ENCODE measurements around the gene ARRDC5. TPM values are rescaled to one million over a fixed set of nuclear protein-coding genes. Genes with fewer than 3 reads are reported as not detected.

ARRDC5 gene
- polyA plus RNA-seq, 1 of the 3 experiments (the other 2 are of a cell fraction): not detected

DNA sequence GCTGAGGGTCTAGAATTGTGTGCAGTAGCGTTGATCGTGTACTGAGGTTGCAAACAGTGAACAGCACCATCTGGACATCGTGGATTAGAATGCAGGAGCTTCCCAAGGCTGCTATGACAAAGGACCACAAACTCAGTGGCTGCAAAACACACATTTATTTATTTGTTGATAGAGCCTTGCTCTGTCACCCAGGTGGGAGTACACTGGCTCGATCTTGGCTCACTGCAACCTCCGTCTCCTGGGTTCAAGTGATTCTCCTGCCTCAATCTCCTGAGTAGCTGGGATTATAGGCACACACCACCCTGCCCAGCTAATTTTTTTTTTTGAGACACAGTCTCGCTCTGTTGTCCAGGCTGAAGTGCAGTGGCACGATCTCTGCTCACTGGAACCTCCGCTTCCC, 4.3 kb upstream of the ARRDC5 start:
- WGBS (ENCODE audit: low lambda C conversion rate): 97% methylated on average over 6 of the region's 8 CpGs
- H3K4me2 ChIP-seq: no peak overlapping the region
- no peak overlapping the region for H3K4me3 ChIP-seq (ENCODE audit: low read depth in 2 of 2, low read length in 1 of 2)
- H2AFZ ChIP-seq (ENCODE audit: low read depth): no peak overlapping the region
- no peaks in the 10 kb centered on the region for H3K27me3 ChIP-seq (ENCODE audit: insufficient read depth)
- peaks cover 11 to 18% of the 10 kb centered on the region in 2 experiments; a peak in 2 of 4 replicates for H3K4me1 ChIP-seq (ENCODE audit: control insufficient read depth in 1 of 2, insufficient read depth in 2 of 2, low read depth in 1 of 2, low read length in 1 of 2)
- no peaks in the 10 kb centered on the region for H3K9me2 ChIP-seq
- H3K36me3 ChIP-seq (replicated peaks in 1 of 2; ENCODE audit: control insufficient read depth in 1 of 2, insufficient read depth in 2 of 2, low read length in 1 of 2): no peaks in the 10 kb centered on the region
- TF ChIP-seq, protein P1, sequence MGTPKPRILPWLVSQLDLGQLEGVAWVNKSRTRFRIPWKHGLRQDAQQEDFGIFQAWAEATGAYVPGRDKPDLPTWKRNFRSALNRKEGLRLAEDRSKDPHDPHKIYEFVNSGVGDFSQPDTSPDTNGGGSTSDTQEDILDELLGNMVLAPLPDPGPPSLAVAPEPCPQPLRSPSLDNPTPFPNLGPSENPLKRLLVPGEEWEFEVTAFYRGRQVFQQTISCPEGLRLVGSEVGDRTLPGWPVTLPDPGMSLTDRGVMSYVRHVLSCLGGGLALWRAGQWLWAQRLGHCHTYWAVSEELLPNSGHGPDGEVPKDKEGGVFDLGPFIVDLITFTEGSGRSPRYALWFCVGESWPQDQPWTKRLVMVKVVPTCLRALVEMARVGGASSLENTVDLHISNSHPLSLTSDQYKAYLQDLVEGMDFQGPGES (IDR thresholded peaks at IDR 0.05; ENCODE audit: low read depth, low read length): no peak
- TF ChIP-seq GABPA (IDR thresholded peaks at IDR 0.05; ENCODE audit: low read depth) (no peak), TEAD4 (IDR thresholded peaks at IDR 0.05; ENCODE audit: borderline replicate concordance, insufficient read depth) (no peak), JUND (IDR thresholded peaks at IDR 0.05) (no peak), NFIC (IDR thresholded peaks at IDR 0.05; ENCODE audit: borderline replicate concordance) (no peak), NRF1 (IDR thresholded peaks at IDR 0.05; ENCODE audit: low read depth, low read length) (no peak), SIN3A (IDR thresholded peaks at IDR 0.05; ENCODE audit: borderline replicate concordance, low read depth, low read length) (no peak), RFX5 (IDR thresholded peaks at IDR 0.05; ENCODE audit: low read length) (no peak), RAD21 (IDR thresholded peaks at IDR 0.05; ENCODE audit: low read length) (no peak), POLR2AphosphoS5 (IDR thresholded peaks at IDR 0.05; ENCODE audit: low read depth, low read length) (no peak)
- TF ChIP-seq, protein P2, sequence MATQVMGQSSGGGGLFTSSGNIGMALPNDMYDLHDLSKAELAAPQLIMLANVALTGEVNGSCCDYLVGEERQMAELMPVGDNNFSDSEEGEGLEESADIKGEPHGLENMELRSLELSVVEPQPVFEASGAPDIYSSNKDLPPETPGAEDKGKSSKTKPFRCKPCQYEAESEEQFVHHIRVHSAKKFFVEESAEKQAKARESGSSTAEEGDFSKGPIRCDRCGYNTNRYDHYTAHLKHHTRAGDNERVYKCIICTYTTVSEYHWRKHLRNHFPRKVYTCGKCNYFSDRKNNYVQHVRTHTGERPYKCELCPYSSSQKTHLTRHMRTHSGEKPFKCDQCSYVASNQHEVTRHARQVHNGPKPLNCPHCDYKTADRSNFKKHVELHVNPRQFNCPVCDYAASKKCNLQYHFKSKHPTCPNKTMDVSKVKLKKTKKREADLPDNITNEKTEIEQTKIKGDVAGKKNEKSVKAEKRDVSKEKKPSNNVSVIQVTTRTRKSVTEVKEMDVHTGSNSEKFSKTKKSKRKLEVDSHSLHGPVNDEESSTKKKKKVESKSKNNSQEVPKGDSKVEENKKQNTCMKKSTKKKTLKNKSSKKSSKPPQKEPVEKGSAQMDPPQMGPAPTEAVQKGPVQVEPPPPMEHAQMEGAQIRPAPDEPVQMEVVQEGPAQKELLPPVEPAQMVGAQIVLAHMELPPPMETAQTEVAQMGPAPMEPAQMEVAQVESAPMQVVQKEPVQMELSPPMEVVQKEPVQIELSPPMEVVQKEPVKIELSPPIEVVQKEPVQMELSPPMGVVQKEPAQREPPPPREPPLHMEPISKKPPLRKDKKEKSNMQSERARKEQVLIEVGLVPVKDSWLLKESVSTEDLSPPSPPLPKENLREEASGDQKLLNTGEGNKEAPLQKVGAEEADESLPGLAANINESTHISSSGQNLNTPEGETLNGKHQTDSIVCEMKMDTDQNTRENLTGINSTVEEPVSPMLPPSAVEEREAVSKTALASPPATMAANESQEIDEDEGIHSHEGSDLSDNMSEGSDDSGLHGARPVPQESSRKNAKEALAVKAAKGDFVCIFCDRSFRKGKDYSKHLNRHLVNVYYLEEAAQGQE (IDR thresholded peaks at IDR 0.05; ENCODE audit: low read depth, low read length): no peak
- TF ChIP-seq, protein P3, sequence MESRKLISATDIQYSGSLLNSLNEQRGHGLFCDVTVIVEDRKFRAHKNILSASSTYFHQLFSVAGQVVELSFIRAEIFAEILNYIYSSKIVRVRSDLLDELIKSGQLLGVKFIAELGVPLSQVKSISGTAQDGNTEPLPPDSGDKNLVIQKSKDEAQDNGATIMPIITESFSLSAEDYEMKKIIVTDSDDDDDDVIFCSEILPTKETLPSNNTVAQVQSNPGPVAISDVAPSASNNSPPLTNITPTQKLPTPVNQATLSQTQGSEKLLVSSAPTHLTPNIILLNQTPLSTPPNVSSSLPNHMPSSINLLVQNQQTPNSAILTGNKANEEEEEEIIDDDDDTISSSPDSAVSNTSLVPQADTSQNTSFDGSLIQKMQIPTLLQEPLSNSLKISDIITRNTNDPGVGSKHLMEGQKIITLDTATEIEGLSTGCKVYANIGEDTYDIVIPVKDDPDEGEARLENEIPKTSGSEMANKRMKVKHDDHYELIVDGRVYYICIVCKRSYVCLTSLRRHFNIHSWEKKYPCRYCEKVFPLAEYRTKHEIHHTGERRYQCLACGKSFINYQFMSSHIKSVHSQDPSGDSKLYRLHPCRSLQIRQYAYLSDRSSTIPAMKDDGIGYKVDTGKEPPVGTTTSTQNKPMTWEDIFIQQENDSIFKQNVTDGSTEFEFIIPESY (IDR thresholded peaks at IDR 0.05; ENCODE audit: borderline replicate concordance, low read depth): no peak
- TF ChIP-seq, protein P4, sequence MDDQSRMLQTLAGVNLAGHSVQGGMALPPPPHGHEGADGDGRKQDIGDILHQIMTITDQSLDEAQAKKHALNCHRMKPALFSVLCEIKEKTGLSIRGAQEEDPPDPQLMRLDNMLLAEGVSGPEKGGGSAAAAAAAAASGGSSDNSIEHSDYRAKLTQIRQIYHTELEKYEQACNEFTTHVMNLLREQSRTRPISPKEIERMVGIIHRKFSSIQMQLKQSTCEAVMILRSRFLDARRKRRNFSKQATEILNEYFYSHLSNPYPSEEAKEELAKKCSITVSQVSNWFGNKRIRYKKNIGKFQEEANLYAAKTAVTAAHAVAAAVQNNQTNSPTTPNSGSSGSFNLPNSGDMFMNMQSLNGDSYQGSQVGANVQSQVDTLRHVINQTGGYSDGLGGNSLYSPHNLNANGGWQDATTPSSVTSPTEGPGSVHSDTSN (IDR thresholded peaks at IDR 0.05): no peak
- TF ChIP-seq, protein P5, sequence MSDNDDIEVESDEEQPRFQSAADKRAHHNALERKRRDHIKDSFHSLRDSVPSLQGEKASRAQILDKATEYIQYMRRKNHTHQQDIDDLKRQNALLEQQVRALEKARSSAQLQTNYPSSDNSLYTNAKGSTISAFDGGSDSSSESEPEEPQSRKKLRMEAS (IDR thresholded peaks at IDR 0.05; ENCODE audit: low read depth): no peak
- H4K20me1 ChIP-seq (ENCODE audit: insufficient read depth): no peaks in the 10 kb centered on the region
- H3K27ac ChIP-seq (ENCODE audit: low read depth in 2 of 2, low read length in 1 of 2): no peak overlapping the region
- no peak overlapping the region for H3K9ac ChIP-seq
- no peak for DNase-seq
- H3K9me3 ChIP-seq: no peaks in the 10 kb centered on the region
- peaks cover 18% of the 10 kb centered on the region; the same call in 1 of the 2 replicates for H3K79me2 ChIP-seq (ENCODE audit: insufficient read depth)
- CTCF ChIA-PET: interaction anchor here (0.6 to 1.8 kb wide), 3 partner anchors 38 to 124 kb away, joined by 3 to 4 read pairs (median 3); no protein-coding TSS in a partner anchor
- H3F3A ChIP-seq (replicated peaks; ENCODE audit: insufficient read depth): peaks cover 24% of the 10 kb centered on the region
- POLR2A ChIA-PET: no interaction called here

Data from SK-N-SH (cell line).